HEK293 (cell line): ENCODE results near the gene SPATA21.

Source experiments
- CTCF ChIA-PET: fragments of 350-600 bp; formaldehyde crosslinking; extraction: SDS; loops from one replicate; lab custom pipeline; 2021; ENCODE audit warnings: antibody characterized with exemption; lab: Yijun Ruan, JAX
- POLR2A ChIA-PET: fragments of 300-600 bp; formaldehyde crosslinking; extraction: SDS; loops from one replicate; lab custom pipeline; 2020; ENCODE audit warnings: antibody characterized with exemption, inconsistent platforms; lab: Yijun Ruan, JAX
- H3K27ac ChIP-seq: fragments of 200-500 bp; sonication (Bioruptor generic); 2 replicates; pipeline ENCODE4 v1.5.1; 2014; ENCODE audit warnings: low read depth, low read length, control low read depth, inconsistent platforms; ENCODE audit errors: extremely low read depth
- H3K36me3 ChIP-seq, 2 experiments: fragments of 200-500 bp in 1 of 2; sonication (Bioruptor generic) in 1 of 2; 1 replicate in 1 of 2; 2 replicates in 1 of 2; pipeline ENCODE4 v1.5.1; 2014 to 2017; ENCODE audit warnings: inconsistent platforms in 2 of 2, low read length in 2 of 2; ENCODE audit not compliant: control insufficient read depth in 2 of 2, insufficient read depth in 1 of 2
- H3K4me1 ChIP-seq: fragments of 200-500 bp; sonication (Bioruptor generic); 2 replicates; pipeline ENCODE4 v1.5.1; 2014; ENCODE audit warnings: mild to moderate bottlenecking, low read length, inconsistent platforms; ENCODE audit not compliant: control insufficient read depth, insufficient read depth
- H3K4me3 ChIP-seq: 2 replicates; pipeline ENCODE4 v1.5.1; 2011; ENCODE audit warnings: low read depth, mild to moderate bottlenecking, control low read depth, low read length, moderate library complexity
- H3K9me3 ChIP-seq: fragments of 200-500 bp; sonication (Bioruptor generic); 2 replicates; pipeline ENCODE4 v1.5.1; 2014; ENCODE audit warnings: low read depth, low read length, inconsistent platforms; ENCODE audit not compliant: control insufficient read depth, insufficient read depth
- IKZF3 ChIP-seq: fragments of 450-650 bp; IDR thresholded peaks from 2 replicates; pipeline ENCODE4 v1.5.0; 2018; ENCODE audit warnings: missing biosample characterization, mild to moderate bottlenecking, missing genetic modification characterization, moderate library complexity
- MYNN ChIP-seq: fragments of 450-650 bp; formaldehyde crosslinking; IDR thresholded peaks from 2 replicates; pipeline ENCODE4 v1.5.1; 2016; ENCODE audit warnings: missing biosample characterization, missing genetic modification characterization, borderline replicate concordance
- TRIM28 ChIP-seq: IDR thresholded peaks from 2 replicates; pipeline ENCODE4 v1.6.1; 2011; ENCODE audit warnings: low read length, control low read depth, borderline replicate concordance
- ZBTB20 ChIP-seq: fragments of 450-650 bp; formaldehyde crosslinking; IDR thresholded peaks from 2 replicates; pipeline ENCODE4 v1.5.1; 2016; ENCODE audit warnings: missing biosample characterization, missing genetic modification characterization
- ZBTB7A ChIP-seq: fragments of 450-650 bp; formaldehyde crosslinking; IDR thresholded peaks from 2 replicates; pipeline ENCODE4 v1.5.1; 2016; ENCODE audit warnings: low read depth, missing biosample characterization, missing genetic modification characterization
- ZFP69B ChIP-seq: fragments of 450-650 bp; formaldehyde crosslinking; IDR thresholded peaks from 2 replicates; pipeline ENCODE4 v1.5.1; 2016; ENCODE audit warnings: missing biosample characterization, missing genetic modification characterization
- ZNF121 ChIP-seq: fragments of 450-650 bp; formaldehyde crosslinking; IDR thresholded peaks from 2 replicates; pipeline ENCODE4 v1.5.1; 2016; ENCODE audit warnings: missing biosample characterization, missing genetic modification characterization
- ZNF146 ChIP-seq: fragments of 450-650 bp; formaldehyde crosslinking; IDR thresholded peaks from 2 replicates; pipeline ENCODE4 v1.5.1; 2016; ENCODE audit warnings: missing biosample characterization, missing genetic modification characterization
- ZNF148 ChIP-seq: fragments of 450-650 bp; formaldehyde crosslinking; IDR thresholded peaks from 2 replicates; pipeline ENCODE4 v1.5.0; 2017; ENCODE audit warnings: missing biosample characterization, missing genetic modification characterization, borderline replicate concordance
- ZNF221 ChIP-seq: fragments of 450-650 bp; formaldehyde crosslinking; IDR thresholded peaks from 2 replicates; pipeline ENCODE4 v1.5.1; 2017; ENCODE audit warnings: missing biosample characterization, missing genetic modification characterization, borderline replicate concordance
- ZNF302 ChIP-seq: fragments of 450-650 bp; formaldehyde crosslinking; IDR thresholded peaks from 2 replicates; pipeline ENCODE4 v1.5.1; 2016; ENCODE audit warnings: missing biosample characterization, missing genetic modification characterization, low read depth
- ZNF335 ChIP-seq: fragments of 450-650 bp; formaldehyde crosslinking; conservative IDR thresholded peaks from 2 replicates; pipeline ENCODE4 v1.5.1; 2016; ENCODE audit warnings: missing biosample characterization, missing genetic modification characterization
- ZNF341 ChIP-seq: fragments of 450-650 bp; formaldehyde crosslinking; IDR thresholded peaks from 2 replicates; pipeline ENCODE4; 2016; ENCODE audit warnings: low read depth, missing biosample characterization, missing genetic modification characterization
- ZNF549 ChIP-seq: fragments of 450-650 bp; IDR thresholded peaks from 2 replicates; pipeline ENCODE4 v1.5.1; 2018; ENCODE audit warnings: missing biosample characterization, missing genetic modification characterization, mild to moderate bottlenecking, inconsistent platforms, moderate library complexity
- ZNF558 ChIP-seq: fragments of 450-650 bp; formaldehyde crosslinking; IDR thresholded peaks from 2 replicates; pipeline ENCODE4 v1.5.1; 2016; ENCODE audit warnings: missing biosample characterization, missing genetic modification characterization
- ZNF629 ChIP-seq: fragments of 450-650 bp; formaldehyde crosslinking; IDR thresholded peaks from 2 replicates; pipeline ENCODE4 v1.5.1; 2017; ENCODE audit warnings: missing biosample characterization, missing genetic modification characterization
- ZNF660 ChIP-seq: fragments of 450-650 bp; IDR thresholded peaks from 2 replicates; pipeline ENCODE4 v1.5.1; 2018; ENCODE audit warnings: missing biosample characterization, mild to moderate bottlenecking, missing genetic modification characterization
- ZNF843 ChIP-seq: fragments of 450-650 bp; formaldehyde crosslinking; IDR thresholded peaks from 2 replicates; pipeline ENCODE4 v1.5.1; 2016; ENCODE audit warnings: missing biosample characterization, missing genetic modification characterization
- ZSCAN23 ChIP-seq: fragments of 450-650 bp; formaldehyde crosslinking; IDR thresholded peaks from 2 replicates; pipeline ENCODE4 v1.5.1; 2016; ENCODE audit warnings: missing biosample characterization, missing genetic modification characterization
- TF ChIP-seq, protein P1 (sequence below): fragments of 450-650 bp; formaldehyde crosslinking; IDR thresholded peaks from 2 replicates; pipeline ENCODE4 v1.5.1; 2016; ENCODE audit warnings: missing biosample characterization, missing genetic modification characterization

Gene SPATA21

DNA sequence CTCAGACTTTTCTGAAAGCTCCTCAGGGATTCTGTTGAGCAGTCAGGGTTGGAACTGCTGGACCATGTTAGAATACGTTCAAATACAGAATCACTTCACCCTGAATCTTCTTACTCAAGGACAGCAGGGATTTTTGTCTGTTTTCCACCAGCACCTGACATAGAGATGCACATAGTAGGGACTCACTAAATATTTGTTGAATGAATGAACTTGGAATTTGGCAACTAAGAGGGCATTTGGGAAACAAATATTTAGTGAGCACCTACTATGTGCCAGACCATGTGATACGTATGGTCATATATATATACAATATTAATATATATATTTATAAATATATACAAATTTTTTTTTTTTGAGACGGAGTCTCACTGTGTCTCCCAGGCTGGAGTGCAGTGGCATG is 80.4 kb downstream of the SPATA21 start:
- Histone ChIP-seq H3K9me3 (no peaks in the 10 kb centered on the region), H3K27ac (no peak overlapping the region)

GRCh38 chr1:16354619-16355018 is 82.6 kb downstream of the SPATA21 start:
- H3K9me3 ChIP-seq, result no peaks in the 10 kb centered on the region
- H3K4me3 ChIP-seq, result no peak overlapping the region
- H3K27ac ChIP-seq, result no peak overlapping the region
- CTCF ChIA-PET, result interaction anchor here (0.7 to 4.4 kb wide), 4 partner anchors 9 to 1974 kb away, joined by 3 to 36 read pairs (median 4); no protein-coding TSS in a partner anchor
- TF ChIP-seq ZNF121 (tag by site-specific recombination), result 0 out of 2 replicates have a peak, but pooled peaks have one; percentile 23
- TF ChIP-seq, protein P1, sequence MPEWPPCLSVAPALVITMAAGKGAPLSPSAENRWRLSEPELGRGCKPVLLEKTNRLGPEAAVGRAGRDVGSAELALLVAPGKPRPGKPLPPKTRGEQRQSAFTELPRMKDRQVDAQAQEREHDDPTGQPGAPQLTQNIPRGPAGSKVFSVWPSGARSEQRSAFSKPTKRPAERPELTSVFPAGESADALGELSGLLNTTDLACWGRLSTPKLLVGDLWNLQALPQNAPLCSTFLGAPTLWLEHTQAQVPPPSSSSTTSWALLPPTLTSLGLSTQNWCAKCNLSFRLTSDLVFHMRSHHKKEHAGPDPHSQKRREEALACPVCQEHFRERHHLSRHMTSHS (tag by site-specific recombination), result no peak
- peaks cover 9% of the 10 kb centered on the region for H3K4me1 ChIP-seq
- no peaks in the 10 kb centered on the region for H3K36me3 ChIP-seq
- POLR2A ChIA-PET, result interaction anchor here (0.5 to 1.0 kb wide), 3 partner anchors 9 to 295 kb away, joined by 3 to 4 read pairs (median 4); no protein-coding TSS in a partner anchor

More for the DNA sequence above, 80.4 kb downstream of the SPATA21 start:
- Histone ChIP-seq H3K4me3 (no peak overlapping the region), H3K36me3 (no peaks in the 10 kb centered on the region), H3K4me1 (peaks cover 4% of the 10 kb centered on the region)
- TF ChIP-seq ZFP69B (tag by site-specific recombination) (no peak), ZBTB20 (tag by site-specific recombination) (peak; percentile 7; the same call in 1 of the 2 replicates), IKZF3 (tag by site-specific recombination) (no peak)
- ChIA-PET CTCF (interaction anchor here (0.6 to 1.0 kb wide), 3 partner anchors 34 to 217 kb away, joined by 3 to 5 read pairs (median 3); no protein-coding TSS in a partner anchor), POLR2A (no interaction called here)

- Histone ChIP-seq H3K4me3 (peak overlapping the region; percentile 43), H3K27ac (peak overlapping the region; percentile 75), H3K9me3 (no peaks in the 10 kb centered on the region), H3K36me3 (no peaks in the 10 kb centered on the region), H3K4me1 (peaks cover 16% of the 10 kb centered on the region)
- CTCF ChIA-PET, result interaction anchor here (0.5 to 4.4 kb wide), 7 partner anchors 10 to 162 kb away, joined by 3 to 36 read pairs (median 4); partner anchors contain the start of gene NECAP2
- 0 out of 2 replicates have a peak, but pooled peaks have one; percentile 11 for TF ChIP-seq ZNF341 (tag by site-specific recombination)
- TF ChIP-seq ZNF148 (tag by site-specific recombination), result no peak
- TF ChIP-seq ZNF335 (tag by site-specific recombination), result peak; percentile 48; the same call in 1 of the 2 replicates
- TF ChIP-seq ZNF629 (tag by site-specific recombination), result no peak
- no peak for TF ChIP-seq ZSCAN23
- no peak for TF ChIP-seq ZNF302 (tag by site-specific recombination)
- no peak for TF ChIP-seq ZBTB7A (tag by site-specific recombination)
- no peak for TF ChIP-seq ZNF221 (tag by site-specific recombination)
- TF ChIP-seq ZNF843 (tag by site-specific recombination), result no peak
- TF ChIP-seq ZNF549, result no peak
- no peak for TF ChIP-seq ZNF558 (tag by site-specific recombination)
- peak; percentile 4; the same call in 1 of the 2 replicates for TF ChIP-seq TRIM28
- TF ChIP-seq MYNN, result no peak
- TF ChIP-seq ZNF146 (tag by site-specific recombination), result no peak
- TF ChIP-seq ZNF660 (tag by site-specific recombination), result no peak
- POLR2A ChIA-PET, result interaction anchor here (1.2 to 2.7 kb wide), 5 partner anchors 10 to 136 kb away, joined by 3 to 9 read pairs (median 5); partner anchors contain the start of gene SZRD1
These were observed 84.2 kb downstream of the SPATA21 start for GRCh38 chr1:16352842-16353535.
